Measurements from ENCODE around the gene ACSBG1. TPM values are rescaled to one million over a fixed set of nuclear protein-coding genes. Genes with fewer than 3 reads are reported as not detected.

Gene ACSBG1
- total and polyA plus RNA-seq, 4 donors = 0.47 to 7.9 (median 2.5) TPM

- WGBS, 2 donors = 31 to 63% methylated on average over 9 of the region's 9 CpGs
- no peak for DNase-seq
- TF ChIP-seq CTCF (IDR thresholded peaks at IDR 0.05; ENCODE audit: control extremely low read depth, extremely low read depth) = no peak
Observed at GRCh38 chr15:78174401-78174800, 60.0 kb downstream of the ACSBG1 start.

DNA sequence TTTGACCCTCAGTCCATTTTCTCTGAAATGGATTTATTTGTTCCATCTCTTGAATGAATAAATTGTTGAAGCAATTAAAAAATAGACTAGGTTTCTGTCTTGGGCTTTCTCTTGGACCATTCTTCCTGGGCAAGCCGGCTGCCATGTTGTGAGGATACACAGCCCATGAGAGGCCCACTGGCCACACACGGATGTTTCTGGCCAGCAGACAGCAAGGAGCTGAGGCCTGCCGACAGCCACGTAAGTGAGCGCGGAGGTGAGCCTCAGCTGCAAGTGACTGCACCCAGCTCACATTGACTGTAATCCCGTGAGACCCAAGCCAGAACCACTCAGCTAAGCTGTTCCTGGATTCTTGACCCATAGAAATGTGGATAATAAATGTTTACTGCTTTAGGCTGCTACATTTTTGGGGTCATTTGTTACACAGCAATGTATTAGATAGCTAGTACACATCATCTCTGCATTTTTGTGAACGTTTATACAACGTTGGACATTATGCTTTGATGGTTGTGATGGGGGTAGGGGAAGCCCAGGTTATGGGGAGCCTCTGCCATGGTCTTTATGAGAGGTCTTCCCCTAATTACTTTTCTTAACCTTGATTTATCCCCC is 62.4 kb downstream of the ACSBG1 start:
- Histone ChIP-seq H3K4me3 (no peak overlapping the region), H3K9me3 (ENCODE audit: control insufficient read depth in 4 of 4, insufficient read depth in 3 of 4, low read length in 3 of 4) (peaks cover 0 to 2% (median 0%) of the 10 kb centered on the region in 4 donors), H3K27ac (ENCODE audit: low read depth in 1 of 2, low read length in 1 of 2) (no peak overlapping the region), H3K9ac (ENCODE audit: insufficient read depth in 1 of 2, low read length in 2 of 2) (no peak overlapping the region), H3K36me3 (ENCODE audit: control insufficient read depth in 4 of 4, insufficient read depth in 4 of 4, low read length in 4 of 4) (peaks cover 24 to 29% (median 27%) of the 10 kb centered on the region in 4 donors), H3K4me1 (ENCODE audit: control insufficient read depth in 5 of 5, insufficient read depth in 5 of 5, low read length in 5 of 5) (peaks cover 0 to 1% (median 0%) of the 10 kb centered on the region in 5 donors), H3K27me3 (ENCODE audit: control insufficient read depth in 3 of 3, insufficient read depth in 3 of 3, low read length in 2 of 3) (no peaks in the 10 kb centered on the region)
- ATAC-seq (ENCODE audit: insufficient read depth, low FRiP score) (no peak), DNase-seq (no peak)
- 99 to 100% methylated on average over 9 of the region's 9 CpGs for WGBS, 2 donors
- no peak for TF ChIP-seq CTCF (IDR thresholded peaks at IDR 0.05; ENCODE audit: control extremely low read depth, extremely low read depth)

More at GRCh38 chr15:78174401-78174800, 60.0 kb downstream of the ACSBG1 start:
- Histone ChIP-seq H3K9ac (ENCODE audit: insufficient read depth in 1 of 2, low read length in 2 of 2) (no peak overlapping the region), H3K9me3 (ENCODE audit: control insufficient read depth in 4 of 4, insufficient read depth in 3 of 4, low read length in 3 of 4) (peaks cover 0 to 2% (median 0%) of the 10 kb centered on the region in 4 donors), H3K4me3 (no peak overlapping the region), H3K27me3 (ENCODE audit: control insufficient read depth in 3 of 3, insufficient read depth in 3 of 3, low read length in 2 of 3) (no peaks in the 10 kb centered on the region), H3K36me3 (ENCODE audit: control insufficient read depth in 4 of 4, insufficient read depth in 4 of 4, low read length in 4 of 4) (peaks cover 14 to 22% (median 19%) of the 10 kb centered on the region in 4 donors), H3K27ac (ENCODE audit: low read depth in 1 of 2, low read length in 1 of 2) (no peak overlapping the region), H3K4me1 (ENCODE audit: control insufficient read depth in 5 of 5, insufficient read depth in 5 of 5, low read length in 5 of 5) (peaks cover 0 to 1% (median 0%) of the 10 kb centered on the region in 5 donors)
- ATAC-seq (ENCODE audit: insufficient read depth, low FRiP score) = no peak

DNA sequence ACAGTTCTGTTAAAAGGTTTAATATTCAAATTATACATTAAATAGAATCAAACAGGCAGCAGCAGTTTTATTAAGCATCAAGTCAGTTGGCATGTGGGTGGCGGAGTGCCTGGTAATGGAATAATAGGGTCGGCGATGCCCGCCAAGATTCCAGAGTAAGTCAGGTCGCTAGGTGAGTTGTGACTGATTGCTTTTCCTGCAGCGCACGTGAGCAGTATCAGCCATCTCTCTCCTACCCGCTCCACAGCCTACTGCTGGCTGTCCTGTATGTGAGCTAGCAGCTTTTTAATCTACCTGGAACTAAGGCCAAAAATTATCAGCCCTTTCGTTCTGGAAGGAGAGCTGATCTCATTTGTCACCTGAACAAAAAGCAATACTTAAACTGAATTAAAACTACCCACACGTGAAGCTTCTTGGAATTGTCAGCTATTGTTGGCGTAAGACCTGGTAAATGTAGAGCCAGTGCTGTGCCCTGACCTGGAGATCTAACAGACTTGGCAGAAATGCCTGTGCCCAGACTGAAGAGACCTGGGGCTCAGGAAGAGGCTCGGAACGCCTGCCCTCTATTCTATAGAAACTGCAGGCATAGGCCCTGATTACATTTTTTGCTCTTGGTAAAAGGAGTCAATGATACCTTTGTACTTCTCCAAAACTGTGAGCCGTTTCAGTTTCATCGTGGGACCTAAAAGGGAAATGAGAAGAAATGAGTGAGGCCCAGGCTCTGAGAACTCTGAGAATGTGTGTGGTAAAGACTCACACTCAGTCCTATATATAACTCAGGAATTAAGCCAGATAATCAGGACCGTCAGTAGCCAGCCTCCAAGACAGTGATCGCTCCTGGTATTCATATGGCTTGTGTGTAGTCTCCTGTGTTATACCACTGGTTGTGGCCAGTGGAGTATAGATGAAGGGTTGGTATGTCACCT is 63.3 kb downstream of the ACSBG1 start:
- no peak overlapping the region for H3K9ac ChIP-seq (ENCODE audit: insufficient read depth in 1 of 2, low read length in 2 of 2)
- H3K4me3 ChIP-seq = no peak overlapping the region
- H3K27me3 ChIP-seq (ENCODE audit: control insufficient read depth in 3 of 3, insufficient read depth in 3 of 3, low read length in 2 of 3) = no peaks in the 10 kb centered on the region
- DNase-seq (peak in 1 of 3 donors; percentile 4), ATAC-seq (ENCODE audit: insufficient read depth, low FRiP score) (no peak)
- peak overlapping the region in 1 of 2 donors; percentile 22 for H3K27ac ChIP-seq (ENCODE audit: low read depth in 1 of 2, low read length in 1 of 2)
- H3K9me3 ChIP-seq (ENCODE audit: control insufficient read depth in 4 of 4, insufficient read depth in 3 of 4, low read length in 3 of 4) = peaks cover 0 to 2% (median 0%) of the 10 kb centered on the region in 4 donors
- H3K4me1 ChIP-seq (ENCODE audit: control insufficient read depth in 5 of 5, insufficient read depth in 5 of 5, low read length in 5 of 5) = peaks cover 0 to 1% (median 0%) of the 10 kb centered on the region in 5 donors
- TF ChIP-seq CTCF (IDR thresholded peaks at IDR 0.05; ENCODE audit: control extremely low read depth, extremely low read depth) = no peak
- WGBS, 2 donors = 81 to 86% methylated on average over 17 of the region's 17 CpGs
- peaks cover 26 to 33% (median 31%) of the 10 kb centered on the region in 4 donors for H3K36me3 ChIP-seq (ENCODE audit: control insufficient read depth in 4 of 4, insufficient read depth in 4 of 4, low read length in 4 of 4)

Measured in lung (tissue), 12 donors.